ENCODE measurements around the gene GLIS1. TPM values are rescaled to one million over a fixed set of nuclear protein-coding genes. Genes with fewer than 3 reads are reported as not detected.

Gene GLIS1
- total and polyA plus RNA-seq, 2 donors: 0.05 to 0.59 TPM

DNA sequence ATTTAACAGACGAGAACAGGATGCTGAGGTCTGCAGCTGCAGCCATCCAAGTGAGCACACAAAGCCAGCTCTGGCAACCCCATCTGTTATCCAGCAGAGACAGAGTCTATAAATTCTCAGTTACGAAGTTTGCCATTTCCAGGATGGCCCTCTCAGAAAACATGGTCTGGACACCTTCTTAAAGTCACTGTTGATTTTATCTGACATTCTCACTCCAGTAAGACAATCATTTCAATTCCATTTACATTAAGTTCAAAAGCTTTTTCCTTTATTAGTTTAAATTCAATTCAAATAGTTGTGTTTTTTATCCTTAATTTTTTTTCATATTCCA lies 154.2 kb downstream of the GLIS1 start:
- peaks cover 0 to 4% of the 10 kb centered on the region in 2 donors for H3K9me3 ChIP-seq (ENCODE audit: control insufficient read depth in 2 of 2, insufficient read depth in 1 of 2, low read length in 1 of 2)
- WGBS: 50% methylated on average over 2 of the region's 2 CpGs
- DNase-seq (ENCODE audit: low read depth in 6 of 9, low spot score in 9 of 9): peak in 2 of 9 donors; percentile 37 to 66

DNA sequence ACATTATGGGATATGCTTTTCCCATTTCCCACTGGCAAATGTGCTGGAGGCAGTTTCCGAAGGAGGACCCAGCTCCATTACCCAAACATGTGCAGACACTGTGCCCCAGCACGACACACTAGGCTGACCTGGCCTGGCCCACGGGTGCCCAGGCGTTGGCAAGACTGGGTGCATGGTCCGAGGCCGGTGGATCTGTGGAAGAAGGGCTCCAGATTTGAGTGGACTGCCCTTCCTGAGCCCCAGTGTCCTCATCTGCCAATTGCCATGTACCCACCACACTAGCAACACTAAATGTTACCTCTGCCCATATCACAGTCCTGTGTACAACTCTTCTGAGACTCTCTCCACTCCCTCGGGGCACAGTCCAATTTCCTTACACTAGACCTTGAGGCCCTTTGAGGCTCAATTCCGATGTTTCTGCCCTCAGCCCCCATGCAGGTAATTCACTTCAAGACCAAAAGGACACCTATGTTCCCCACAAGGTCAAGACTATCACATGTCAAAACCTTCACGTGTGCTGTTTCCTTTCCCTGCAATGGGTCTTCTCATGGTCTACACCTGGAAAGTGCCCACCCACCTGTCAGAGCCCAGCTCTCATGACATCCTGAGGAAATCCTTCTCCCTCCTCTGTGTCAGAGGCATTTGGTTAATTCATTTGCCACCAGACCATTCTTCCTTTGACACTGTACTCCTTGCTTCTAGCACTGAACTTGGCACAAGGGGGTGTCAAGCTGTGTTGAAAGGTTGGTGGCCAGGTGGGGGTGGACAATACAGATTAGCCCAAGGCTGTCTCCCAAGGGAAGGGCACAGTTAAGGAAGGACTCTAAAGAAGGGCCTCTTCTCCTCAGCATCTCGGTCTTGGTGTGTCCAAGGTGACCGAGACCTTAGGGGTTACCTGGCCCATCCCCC lies 154.8 kb downstream of the GLIS1 start:
- no peaks in the 10 kb centered on the region for H3K36me3 ChIP-seq (ENCODE audit: control insufficient read depth in 2 of 2, insufficient read depth in 2 of 2, low read length in 1 of 2)
- no peaks in the 10 kb centered on the region for H3K9me3 ChIP-seq (ENCODE audit: control insufficient read depth in 2 of 2, insufficient read depth in 1 of 2, low read length in 1 of 2)
- WGBS: 90% methylated on average over 11 of the region's 11 CpGs
- DNase-seq (ENCODE audit: low read depth in 6 of 9, low spot score in 9 of 9): peak in 1 of 9 donors; percentile 45
- peaks cover 21 to 55% of the 10 kb centered on the region in 2 donors for H3K4me1 ChIP-seq (ENCODE audit: control insufficient read depth in 2 of 2, insufficient read depth in 2 of 2, low read length in 2 of 2)
- H3K27ac ChIP-seq (ENCODE audit: low read depth in 1 of 2, low read length in 1 of 2): peak overlapping the region in 1 of 2 donors; percentile 89
- H3K27me3 ChIP-seq (ENCODE audit: control insufficient read depth in 2 of 2, insufficient read depth in 1 of 2, low read length in 1 of 2): no peaks in the 10 kb centered on the region
- H3K4me3 ChIP-seq (ENCODE audit: low read length in 2 of 2): no peak overlapping the region

More for the DNA sequence above, 154.2 kb downstream of the GLIS1 start:
- Histone ChIP-seq H3K27ac (ENCODE audit: low read depth in 1 of 2, low read length in 1 of 2) (peak overlapping the region in 1 of 2 donors; percentile 89), H3K4me1 (ENCODE audit: control insufficient read depth in 2 of 2, insufficient read depth in 2 of 2, low read length in 2 of 2) (peaks cover 21 to 55% of the 10 kb centered on the region in 2 donors), H3K27me3 (ENCODE audit: control insufficient read depth in 2 of 2, insufficient read depth in 1 of 2, low read length in 1 of 2) (no peaks in the 10 kb centered on the region), H3K36me3 (ENCODE audit: control insufficient read depth in 2 of 2, insufficient read depth in 2 of 2, low read length in 1 of 2) (no peaks in the 10 kb centered on the region), H3K4me3 (ENCODE audit: low read length in 2 of 2) (no peak overlapping the region)

DNA sequence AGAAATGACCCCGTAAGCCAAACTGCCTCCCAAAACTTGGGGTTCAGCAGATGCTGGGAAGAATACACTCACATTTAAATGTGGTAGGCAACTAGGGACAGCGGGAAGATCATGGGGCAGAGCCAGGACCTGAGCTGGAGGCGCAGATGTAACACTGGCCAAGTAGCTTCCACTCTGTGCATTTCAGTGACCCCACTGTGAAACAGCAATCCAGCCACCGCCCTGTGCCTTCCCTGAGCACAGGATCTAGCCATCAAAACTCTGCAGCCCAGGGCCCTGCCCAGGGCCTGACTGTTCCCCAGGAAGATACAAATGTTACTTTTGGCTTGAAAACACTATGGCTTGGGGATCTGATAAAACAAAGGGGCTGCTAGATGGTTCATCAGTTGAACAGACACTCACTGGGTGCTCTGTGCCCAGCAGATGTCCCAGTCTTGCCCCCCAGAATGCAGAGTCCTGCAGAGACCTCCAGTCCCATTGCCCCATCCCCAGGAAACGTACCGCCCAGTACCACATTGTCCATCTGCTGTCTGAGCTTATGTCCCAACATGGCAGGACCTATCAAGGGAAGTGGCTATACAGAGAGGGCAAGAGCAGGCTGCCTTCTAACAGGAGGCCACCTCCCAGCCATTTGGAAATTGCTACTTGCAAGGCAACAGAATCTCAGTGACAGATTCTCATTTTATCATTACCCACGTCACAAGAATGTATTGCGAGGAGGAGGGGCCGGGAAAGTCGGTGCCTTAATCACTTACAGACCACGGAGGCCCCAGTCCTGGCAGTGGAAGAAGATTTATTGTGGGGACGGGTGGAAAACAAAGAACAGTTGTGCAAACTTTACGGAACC lies 155.7 kb downstream of the GLIS1 start:
- Histone ChIP-seq H3K4me3 (ENCODE audit: low read length in 2 of 2) (no peak overlapping the region), H3K9me3 (ENCODE audit: control insufficient read depth in 2 of 2, insufficient read depth in 1 of 2, low read length in 1 of 2) (no peaks in the 10 kb centered on the region), H3K27me3 (ENCODE audit: control insufficient read depth in 2 of 2, insufficient read depth in 1 of 2, low read length in 1 of 2) (no peaks in the 10 kb centered on the region), H3K36me3 (ENCODE audit: control insufficient read depth in 2 of 2, insufficient read depth in 2 of 2, low read length in 1 of 2) (no peaks in the 10 kb centered on the region), H3K27ac (ENCODE audit: low read depth in 1 of 2, low read length in 1 of 2) (no peak overlapping the region), H3K4me1 (ENCODE audit: control insufficient read depth in 2 of 2, insufficient read depth in 2 of 2, low read length in 2 of 2) (peaks cover 21 to 55% of the 10 kb centered on the region in 2 donors)
- WGBS: 97% methylated on average over 13 of the region's 13 CpGs
- DNase-seq (ENCODE audit: low read depth in 6 of 9, low spot score in 9 of 9): no peak

DNA sequence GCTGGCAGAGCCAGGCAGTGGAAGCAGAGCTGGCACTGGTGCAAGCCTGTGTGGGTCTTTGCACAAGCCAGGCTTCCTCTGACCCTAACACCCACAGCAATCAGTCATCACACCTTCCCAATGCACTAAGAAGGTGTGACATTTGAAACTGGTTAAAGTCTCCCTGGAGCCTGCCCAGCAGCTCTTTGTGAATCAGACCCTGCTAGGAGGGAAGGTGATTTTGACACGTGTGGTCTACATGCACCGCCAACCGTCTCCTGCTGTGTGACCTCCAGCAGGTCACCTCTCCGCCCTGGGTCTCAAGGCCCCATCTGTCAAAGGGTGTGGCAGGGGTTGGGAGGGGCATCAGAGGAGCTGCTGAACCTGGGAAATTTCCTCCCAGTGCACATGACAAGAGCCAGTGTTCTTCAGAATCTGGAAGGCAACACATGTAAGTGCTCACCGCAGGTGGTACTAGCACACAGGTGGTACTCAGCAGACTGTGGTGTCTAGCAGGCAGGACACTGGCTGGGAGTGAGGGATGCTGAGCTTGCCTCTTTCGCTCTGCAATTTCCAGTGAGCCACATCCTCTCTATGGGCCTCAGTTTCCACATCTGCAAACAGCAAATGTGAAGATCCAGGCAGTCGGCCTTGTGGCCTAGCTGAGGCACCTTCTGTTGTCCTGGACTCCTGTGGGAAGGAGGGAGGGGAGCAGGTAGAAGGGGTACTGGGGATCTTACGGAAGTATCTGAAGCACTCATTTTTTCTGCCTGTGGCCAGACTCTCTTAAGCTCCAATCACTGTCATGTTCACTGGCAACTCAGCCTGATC lies 156.5 kb downstream of the GLIS1 start:
- Histone ChIP-seq H3K9me3 (ENCODE audit: control insufficient read depth in 2 of 2, insufficient read depth in 1 of 2, low read length in 1 of 2) (no peaks in the 10 kb centered on the region), H3K36me3 (ENCODE audit: control insufficient read depth in 2 of 2, insufficient read depth in 2 of 2, low read length in 1 of 2) (no peaks in the 10 kb centered on the region), H3K27me3 (ENCODE audit: control insufficient read depth in 2 of 2, insufficient read depth in 1 of 2, low read length in 1 of 2) (no peaks in the 10 kb centered on the region), H3K27ac (ENCODE audit: low read depth in 1 of 2, low read length in 1 of 2) (no peak overlapping the region), H3K4me1 (ENCODE audit: control insufficient read depth in 2 of 2, insufficient read depth in 2 of 2, low read length in 2 of 2) (peaks cover 21 to 53% of the 10 kb centered on the region in 2 donors), H3K4me3 (ENCODE audit: low read length in 2 of 2) (no peak overlapping the region)
- 91% methylated on average over 8 of the region's 8 CpGs for WGBS
- DNase-seq (ENCODE audit: low read depth in 6 of 9, low spot score in 9 of 9): peak in 2 of 9 donors; percentile 26 to 51

DNA sequence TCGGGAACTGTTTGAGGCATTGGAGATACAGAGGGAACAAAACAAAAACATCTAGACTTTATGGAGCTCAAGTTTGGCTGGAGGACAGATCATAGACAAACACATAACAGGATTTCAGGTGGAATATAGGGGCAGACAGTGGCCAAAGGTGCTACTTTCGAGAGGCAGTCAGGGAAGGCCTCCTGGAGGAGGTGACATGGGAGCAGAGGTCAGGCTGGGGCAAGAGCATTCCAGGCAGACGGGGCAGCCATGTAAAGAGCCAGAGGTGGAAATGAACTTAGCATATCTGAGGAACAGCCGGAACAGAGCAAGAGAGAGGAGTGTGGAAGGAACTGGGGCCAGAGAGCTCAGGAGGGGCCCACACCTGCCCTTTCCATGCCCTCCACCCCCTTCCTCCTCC lies 157.5 kb downstream of the GLIS1 start:
- no peak overlapping the region for H3K27ac ChIP-seq (ENCODE audit: low read depth in 1 of 2, low read length in 1 of 2)
- no peak overlapping the region for H3K4me3 ChIP-seq (ENCODE audit: low read length in 2 of 2)
- WGBS: 95% methylated on average over 4 of the region's 4 CpGs
- no peak for DNase-seq (ENCODE audit: low read depth in 6 of 9, low spot score in 9 of 9)
- no peaks in the 10 kb centered on the region for H3K9me3 ChIP-seq (ENCODE audit: control insufficient read depth in 2 of 2, insufficient read depth in 1 of 2, low read length in 1 of 2)
- H3K27me3 ChIP-seq (ENCODE audit: control insufficient read depth in 2 of 2, insufficient read depth in 1 of 2, low read length in 1 of 2): no peaks in the 10 kb centered on the region
- peaks cover 21 to 46% of the 10 kb centered on the region in 2 donors for H3K4me1 ChIP-seq (ENCODE audit: control insufficient read depth in 2 of 2, insufficient read depth in 2 of 2, low read length in 2 of 2)
- H3K36me3 ChIP-seq (ENCODE audit: control insufficient read depth in 2 of 2, insufficient read depth in 2 of 2, low read length in 1 of 2): no peaks in the 10 kb centered on the region

DNA sequence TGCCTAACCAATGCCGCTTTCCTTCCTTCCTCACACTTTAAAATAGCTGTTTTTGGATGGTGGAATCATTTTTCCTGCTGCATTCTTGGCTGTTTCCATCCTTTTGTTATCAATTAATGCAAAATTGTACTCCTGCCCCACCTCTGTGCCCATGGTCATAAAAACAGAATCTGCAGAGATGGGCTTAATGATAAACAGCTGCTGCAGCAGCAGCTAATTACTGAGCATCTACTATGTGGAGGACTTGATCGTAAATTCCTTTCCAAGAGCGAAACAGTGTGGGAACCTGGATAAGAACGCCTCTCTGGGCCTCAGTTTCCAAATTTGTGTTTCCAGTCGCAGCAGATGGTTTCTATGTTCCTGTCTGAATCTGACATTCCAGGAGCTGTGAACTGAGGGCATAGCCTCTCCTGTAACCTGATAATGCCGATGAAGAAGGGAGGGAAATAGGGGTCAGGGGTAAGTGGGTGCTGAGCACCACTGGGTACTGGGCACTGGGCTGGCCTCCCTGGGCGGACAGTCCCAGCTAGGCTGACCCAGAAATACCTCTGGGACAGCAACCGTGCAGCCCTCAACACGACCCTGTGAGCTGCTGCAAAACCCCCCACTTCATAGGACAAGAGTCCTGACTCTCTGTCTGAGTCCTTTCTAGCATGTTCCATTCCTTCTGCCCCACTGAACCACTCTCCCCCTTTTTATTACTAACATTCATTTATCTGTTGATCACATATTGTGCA lies 158.1 kb downstream of the GLIS1 start:
- Histone ChIP-seq H3K36me3 (ENCODE audit: control insufficient read depth in 2 of 2, insufficient read depth in 2 of 2, low read length in 1 of 2) (no peaks in the 10 kb centered on the region), H3K27ac (ENCODE audit: low read depth in 1 of 2, low read length in 1 of 2) (no peak overlapping the region), H3K4me3 (ENCODE audit: low read length in 2 of 2) (no peak overlapping the region), H3K9me3 (ENCODE audit: control insufficient read depth in 2 of 2, insufficient read depth in 1 of 2, low read length in 1 of 2) (no peaks in the 10 kb centered on the region), H3K4me1 (ENCODE audit: control insufficient read depth in 2 of 2, insufficient read depth in 2 of 2, low read length in 2 of 2) (peaks cover 18 to 43% of the 10 kb centered on the region in 2 donors), H3K27me3 (ENCODE audit: control insufficient read depth in 2 of 2, insufficient read depth in 1 of 2, low read length in 1 of 2) (no peaks in the 10 kb centered on the region)
- WGBS: 97% methylated on average over 9 of the region's 9 CpGs
- DNase-seq (ENCODE audit: low read depth in 6 of 9, low spot score in 9 of 9): no peak

DNA sequence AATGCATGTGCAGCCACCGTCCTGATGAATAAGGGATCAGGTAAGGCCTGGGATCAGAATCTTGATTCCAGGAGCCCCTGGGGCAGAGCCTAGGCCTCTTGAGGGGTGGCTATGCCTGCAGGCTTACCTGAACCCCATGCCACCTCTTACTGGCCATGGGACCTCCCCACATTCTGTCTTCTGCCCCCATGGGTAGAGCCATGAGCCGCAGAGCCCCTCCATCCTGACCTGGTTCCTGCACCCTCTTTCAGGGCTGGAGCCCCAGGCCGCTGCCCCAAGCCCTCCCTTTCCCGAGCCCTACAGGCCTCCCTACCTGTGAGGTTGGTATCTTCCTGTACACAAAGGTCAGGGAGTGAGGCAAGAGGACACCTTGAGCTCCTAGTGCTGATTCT lies 159.0 kb downstream of the GLIS1 start:
- H3K27me3 ChIP-seq (ENCODE audit: control insufficient read depth in 2 of 2, insufficient read depth in 1 of 2, low read length in 1 of 2): no peaks in the 10 kb centered on the region
- no peak overlapping the region for H3K4me3 ChIP-seq (ENCODE audit: low read length in 2 of 2)
- H3K36me3 ChIP-seq (ENCODE audit: control insufficient read depth in 2 of 2, insufficient read depth in 2 of 2, low read length in 1 of 2): no peaks in the 10 kb centered on the region
- 98% methylated on average over 4 of the region's 4 CpGs for WGBS
- peaks cover 12 to 43% of the 10 kb centered on the region in 2 donors for H3K4me1 ChIP-seq (ENCODE audit: control insufficient read depth in 2 of 2, insufficient read depth in 2 of 2, low read length in 2 of 2)
- H3K27ac ChIP-seq (ENCODE audit: low read depth in 1 of 2, low read length in 1 of 2): no peak overlapping the region
- DNase-seq (ENCODE audit: low read depth in 6 of 9, low spot score in 9 of 9): no peak
- peaks cover 0 to 5% of the 10 kb centered on the region in 2 donors for H3K9me3 ChIP-seq (ENCODE audit: control insufficient read depth in 2 of 2, insufficient read depth in 1 of 2, low read length in 1 of 2)

DNA sequence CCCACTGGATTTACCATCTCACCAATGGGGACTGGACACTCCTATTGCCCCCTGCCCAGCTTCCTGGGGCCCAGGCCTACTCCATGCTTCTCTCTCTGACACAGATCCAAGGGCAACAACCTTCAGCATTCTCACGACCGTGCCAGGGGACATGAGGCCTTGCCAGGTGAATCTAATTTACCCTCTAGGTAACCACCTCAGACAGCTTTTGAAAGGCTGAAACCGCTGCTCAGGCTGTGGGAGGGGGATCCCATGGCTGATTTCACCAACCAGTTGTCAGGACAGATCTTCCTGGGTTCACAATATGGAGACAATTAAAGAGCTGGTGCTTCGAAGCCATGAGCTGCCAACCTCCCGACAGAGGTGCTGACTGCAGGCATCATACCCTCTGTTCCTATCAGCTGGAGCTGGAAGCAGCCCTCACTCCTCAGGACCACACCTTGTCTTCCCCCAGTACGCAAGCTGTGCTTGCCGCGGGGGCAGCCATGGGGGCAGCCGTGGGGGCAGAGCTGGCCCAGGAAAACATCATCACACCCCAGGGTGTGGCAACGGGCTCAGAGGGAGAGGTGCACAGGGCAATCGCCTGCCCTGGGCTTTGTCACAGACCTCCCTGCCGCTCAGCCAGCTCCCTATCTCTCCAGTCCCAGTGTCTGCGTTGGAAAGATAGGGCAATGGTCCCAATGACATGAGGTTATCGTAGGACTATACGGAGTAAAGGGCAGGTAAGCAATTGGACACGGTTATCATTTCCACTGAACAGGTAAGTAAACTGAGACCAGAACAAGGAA lies 159.5 kb downstream of the GLIS1 start:
- H3K27me3 ChIP-seq (ENCODE audit: control insufficient read depth in 2 of 2, insufficient read depth in 1 of 2, low read length in 1 of 2): no peaks in the 10 kb centered on the region
- H3K4me1 ChIP-seq (ENCODE audit: control insufficient read depth in 2 of 2, insufficient read depth in 2 of 2, low read length in 2 of 2): peaks cover 7 to 43% of the 10 kb centered on the region in 2 donors
- H3K9me3 ChIP-seq (ENCODE audit: control insufficient read depth in 2 of 2, insufficient read depth in 1 of 2, low read length in 1 of 2): peaks cover 0 to 5% of the 10 kb centered on the region in 2 donors
- 90% methylated on average over 16 of the region's 16 CpGs for WGBS
- H3K27ac ChIP-seq (ENCODE audit: low read depth in 1 of 2, low read length in 1 of 2): no peak overlapping the region
- H3K4me3 ChIP-seq (ENCODE audit: low read length in 2 of 2): no peak overlapping the region
- no peak for DNase-seq (ENCODE audit: low read depth in 6 of 9, low spot score in 9 of 9)
- H3K36me3 ChIP-seq (ENCODE audit: control insufficient read depth in 2 of 2, insufficient read depth in 2 of 2, low read length in 1 of 2): no peaks in the 10 kb centered on the region
